HG03558 (cell line): ENCODE data around the gene HSD3B2.
"Not testable (repeated sequence)": the region's sequence is repeated elsewhere in the genome, so short reads cannot be mapped to it uniquely, and the experiment has no call there.

Source experiments
- ATAC-seq: cut with Tn5 transposase; IDR thresholded peaks from one replicate; pipeline ENCODE4 v1.9.1; 2021; ENCODE audit warnings: moderate number of reproducible peaks; ENCODE audit not compliant: unreplicated experiment; ENCODE audit errors: extremely low read depth

The HSD3B2 gene

GRCh38 chr1:119414950-119415349 is at the start of gene HSD3B2:
Gene HSD3B2, plus strand, starts transcription at chr1:119415150. Its CDS starts 270 bp downstream, at chr1:119415420.
- ATAC-seq = no peak

- no peak for ATAC-seq
These were observed 48.5 kb upstream of the HSD3B2 start for GRCh38 chr1:119366424-119366823.

GRCh38 chr1:119367432-119368124 is 47.4 kb upstream of the HSD3B2 start:
- ATAC-seq = no peak

GRCh38 chr1:119368554-119368953 is 46.4 kb upstream of the HSD3B2 start, which contains the start of gene HAO2:
Gene HAO2, plus strand, starts transcription at chr1:119368785. Its CDS starts 12,301 bp downstream, at chr1:119381086.
- ATAC-seq = no peak

- ATAC-seq = no peak
These were observed 44.2 kb upstream of the HSD3B2 start for GRCh38 chr1:119370748-119371147.

- no peak for ATAC-seq
These were observed 43.1 kb upstream of the HSD3B2 start for GRCh38 chr1:119371815-119372214.

- peak; percentile 51 for ATAC-seq
These were observed 42.4 kb upstream of the HSD3B2 start for GRCh38 chr1:119372503-119373086.

GRCh38 chr1:119373465-119373864 is 41.5 kb upstream of the HSD3B2 start:
- peak; percentile 41 for ATAC-seq

GRCh38 chr1:119374208-119374874 is 40.6 kb upstream of the HSD3B2 start:
- ATAC-seq = no peak

GRCh38 chr1:119375366-119375765 is 39.6 kb upstream of the HSD3B2 start:
- no peak for ATAC-seq

GRCh38 chr1:119376594-119376993 is 38.4 kb upstream of the HSD3B2 start:
- ATAC-seq = no peak

- ATAC-seq = not testable (repeated sequence)
These were observed 37.4 kb upstream of the HSD3B2 start for GRCh38 chr1:119377594-119377993.

- ATAC-seq = no peak
These were observed 35.8 kb upstream of the HSD3B2 start for GRCh38 chr1:119379117-119379516.

GRCh38 chr1:119380304-119380703 is 34.6 kb upstream of the HSD3B2 start:
- no peak for ATAC-seq

GRCh38 chr1:119380983-119381662 is 33.8 kb upstream of the HSD3B2 start:
- no peak for ATAC-seq

- ATAC-seq = no peak
These were observed 30.4 kb upstream of the HSD3B2 start for GRCh38 chr1:119384591-119384990.

- ATAC-seq = no peak
These were observed 29.3 kb upstream of the HSD3B2 start for GRCh38 chr1:119385650-119386049.

GRCh38 chr1:119387858-119388257 is 27.1 kb upstream of the HSD3B2 start:
- no peak for ATAC-seq

- no peak for ATAC-seq
These were observed 26.5 kb upstream of the HSD3B2 start for GRCh38 chr1:119388450-119388849.

GRCh38 chr1:119390526-119390925 is 24.4 kb upstream of the HSD3B2 start:
- ATAC-seq = no peak

- ATAC-seq = no peak
These were observed 23.2 kb upstream of the HSD3B2 start for GRCh38 chr1:119391749-119392148.
